AG08396 (cell line): ENCODE results near the gene SEC22C.
"Not testable (repeated sequence)": the region's sequence is repeated elsewhere in the genome, so short reads cannot be mapped to it uniquely, and the experiment has no call there.

Source experiments
- DNase-seq: peaks from one replicate; pipeline ENCODE4 v3.0.0; 2012; ENCODE audit warnings: low spot score, mixed read lengths

Gene SEC22C, protein sequence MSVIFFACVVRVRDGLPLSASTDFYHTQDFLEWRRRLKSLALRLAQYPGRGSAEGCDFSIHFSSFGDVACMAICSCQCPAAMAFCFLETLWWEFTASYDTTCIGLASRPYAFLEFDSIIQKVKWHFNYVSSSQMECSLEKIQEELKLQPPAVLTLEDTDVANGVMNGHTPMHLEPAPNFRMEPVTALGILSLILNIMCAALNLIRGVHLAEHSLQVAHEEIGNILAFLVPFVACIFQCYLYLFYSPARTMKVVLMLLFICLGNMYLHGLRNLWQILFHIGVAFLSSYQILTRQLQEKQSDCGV

DNA sequence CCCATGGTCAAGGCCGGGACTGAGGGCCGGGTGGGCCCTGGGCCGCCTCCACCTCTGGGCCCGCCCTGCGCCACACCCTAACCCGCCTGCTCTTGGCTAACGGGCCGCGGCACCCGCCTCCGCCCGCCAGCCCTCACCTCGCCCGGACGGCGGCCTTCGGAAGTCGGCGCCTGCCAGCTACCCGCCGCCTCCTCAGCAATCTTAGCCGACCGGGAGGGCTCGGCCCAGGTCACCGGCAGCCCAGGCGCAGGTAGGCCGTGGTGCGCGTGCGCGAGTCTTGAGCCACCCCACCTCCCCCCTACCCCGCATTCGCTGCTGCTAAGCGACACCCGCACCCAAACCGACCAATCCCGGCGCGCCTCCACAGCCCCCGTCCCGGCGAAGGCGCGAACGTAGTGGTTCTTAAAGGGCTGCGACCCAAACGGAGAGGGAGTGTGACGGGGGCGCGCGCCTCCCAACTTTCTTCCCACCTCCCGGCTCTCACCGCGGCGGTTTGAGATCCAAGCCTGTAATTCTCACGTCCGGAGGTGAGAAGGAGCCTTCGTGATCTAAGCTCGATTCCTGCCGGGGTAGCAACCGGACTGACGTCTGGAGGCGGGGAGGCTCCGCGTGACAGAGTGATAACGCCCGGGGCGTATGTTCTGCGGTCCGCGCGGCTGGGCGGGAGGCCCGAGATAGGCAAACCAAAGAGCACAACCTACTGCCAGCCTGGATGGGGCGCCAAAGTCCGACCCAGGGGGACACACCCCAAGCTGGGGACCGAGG lies at the start of gene SEC22C:
SEC22C (minus strand) TSS at position 259 of the 765 bp plus-strand sequence. CDS start 12,921 bp downstream, outside the sequence.
- DNase-seq: peak; percentile 99

DNA sequence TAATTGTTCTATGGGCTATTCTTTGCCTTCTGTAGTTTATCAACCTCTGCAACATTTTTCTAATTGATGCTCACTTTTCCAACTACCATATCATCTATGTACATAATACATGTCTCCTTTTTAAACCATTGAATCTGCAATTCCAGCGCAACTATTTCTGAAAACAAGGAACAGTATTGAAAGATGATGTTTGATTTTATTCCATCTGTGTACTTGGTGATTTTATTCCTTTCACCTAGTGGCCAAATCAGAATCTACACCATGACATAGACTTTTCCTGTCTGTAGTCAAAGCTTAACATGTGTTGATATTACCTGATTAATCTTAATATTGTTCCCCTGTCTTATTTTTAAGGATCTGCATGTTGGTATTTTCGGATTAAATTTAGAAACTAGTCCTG lies 31.7 kb upstream of the SEC22C start:
- no peak for DNase-seq

DNA sequence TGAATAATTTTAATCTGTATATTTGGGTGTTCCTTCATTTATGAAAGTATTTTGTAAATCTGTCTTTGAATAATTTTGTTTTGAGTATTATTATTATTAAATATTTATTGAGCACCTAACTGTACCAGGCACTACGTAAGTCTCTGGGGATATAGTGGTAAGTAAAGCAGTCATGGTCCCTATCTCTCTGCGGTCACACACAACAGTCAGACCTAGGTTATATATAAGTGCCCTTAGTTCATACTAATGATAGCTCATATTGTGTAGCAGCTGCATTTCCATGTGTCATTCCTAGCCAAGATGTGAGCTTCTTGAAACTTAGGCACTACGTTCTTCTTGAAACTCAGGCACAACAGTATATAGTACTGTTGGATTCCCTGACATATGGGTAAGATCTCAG lies 31.2 kb upstream of the SEC22C start:
- DNase-seq: no peak

DNA sequence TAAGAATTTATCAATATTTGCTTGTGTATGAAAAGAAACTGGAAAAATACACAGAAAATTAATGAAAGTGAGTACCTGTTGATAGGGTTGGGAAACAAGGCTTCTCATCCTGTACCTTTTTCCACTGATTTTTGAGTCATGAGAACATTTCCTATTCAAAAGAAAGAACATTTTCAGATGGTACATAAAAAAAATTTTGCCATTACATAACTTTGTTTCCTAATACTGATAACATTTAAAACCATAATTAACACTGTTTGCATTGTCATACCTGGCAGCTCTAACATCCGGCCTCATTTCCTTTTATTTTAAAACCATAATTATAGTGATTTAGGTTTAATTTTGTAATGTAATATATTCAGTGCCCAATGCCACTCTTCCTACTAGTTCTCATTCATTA lies 30.4 kb upstream of the SEC22C start:
- no peak for DNase-seq

DNA sequence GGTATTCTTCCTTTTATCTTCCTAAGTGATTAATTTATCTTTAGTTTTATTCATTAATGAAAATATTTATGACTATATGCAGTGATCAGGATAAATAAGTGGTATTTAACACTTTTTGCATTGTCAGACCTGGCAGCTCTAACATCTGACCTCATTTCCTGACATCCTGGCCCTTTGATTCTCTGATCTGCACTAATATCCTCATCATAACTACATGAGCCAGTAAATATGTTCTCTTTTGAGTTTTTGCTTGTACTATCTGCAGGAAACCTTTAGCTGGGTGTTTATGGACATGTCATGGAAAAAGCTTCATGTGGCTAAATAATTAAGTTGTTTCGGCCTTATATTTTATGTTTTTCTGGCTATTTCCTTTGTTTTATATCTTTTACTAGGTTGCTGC lies 29.2 kb upstream of the SEC22C start:
- no peak for DNase-seq

DNA sequence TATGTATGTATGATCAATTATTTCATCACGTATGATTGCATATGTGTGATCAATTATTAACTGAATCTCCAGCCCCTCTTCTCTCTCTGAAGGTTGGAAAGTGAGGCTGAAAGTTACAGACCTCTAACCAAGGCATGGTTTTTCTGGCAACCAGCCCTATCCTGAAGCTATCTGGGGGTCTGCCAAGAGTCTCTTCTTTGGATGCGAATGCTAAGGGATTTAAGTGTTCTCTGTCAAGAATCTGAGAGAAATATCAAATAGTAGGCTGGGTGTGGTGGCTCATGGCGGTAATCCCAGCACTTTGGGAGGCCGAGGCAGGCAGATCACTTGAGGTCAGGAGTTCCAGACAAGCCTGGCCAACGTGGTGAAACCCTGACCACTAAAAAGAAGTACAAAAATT lies 26.8 kb upstream of the SEC22C start:
- DNase-seq: no peak

DNA sequence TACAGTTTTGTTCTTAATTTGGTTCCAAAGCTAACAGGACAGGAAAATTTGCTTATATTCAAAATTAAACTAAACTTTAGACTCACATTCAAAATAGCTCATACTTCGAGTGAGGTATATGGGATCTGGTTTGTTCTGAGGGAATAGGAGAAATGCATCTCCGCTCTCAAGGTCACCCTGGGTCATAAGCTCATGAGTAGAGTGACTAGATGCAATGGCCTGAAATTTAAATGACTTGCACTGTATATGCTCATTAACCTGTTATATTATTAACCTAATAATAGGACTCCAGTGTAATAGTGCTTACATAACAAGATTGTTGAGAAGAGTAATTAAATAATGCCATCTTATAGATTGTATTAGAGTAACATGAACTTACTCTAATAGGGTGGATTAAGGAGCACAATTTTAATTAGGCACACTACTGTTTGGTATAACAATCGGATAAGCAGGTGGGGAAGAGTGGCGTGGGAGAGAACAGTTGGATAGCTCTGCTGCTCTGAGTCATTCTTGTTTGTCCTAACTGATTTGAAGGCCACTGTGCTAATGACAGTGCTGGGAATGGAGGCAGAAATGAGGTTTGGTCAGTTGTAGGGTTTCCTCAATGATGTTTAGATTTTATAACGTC lies 23.9 kb upstream of the SEC22C start:
- DNase-seq: no peak

DNA sequence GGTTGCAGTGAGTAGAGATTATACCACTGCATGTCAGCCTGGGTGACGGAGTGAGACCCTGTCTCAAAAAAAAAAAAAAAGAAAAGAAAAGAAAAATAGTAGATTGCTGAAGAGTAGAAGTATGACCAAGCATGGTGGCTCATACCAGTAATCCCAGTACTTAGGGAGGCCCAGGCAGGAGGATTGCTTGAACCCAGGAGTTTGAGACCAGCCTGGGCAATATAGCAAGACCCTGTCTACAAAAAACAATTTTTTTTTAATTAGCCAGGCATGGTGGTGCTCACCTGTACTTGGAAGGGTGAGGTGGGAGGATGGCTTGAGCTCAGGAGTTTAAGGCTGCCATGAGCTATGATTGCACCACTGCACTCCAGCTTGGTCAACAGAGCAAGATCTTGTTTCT lies 21.2 kb upstream of the SEC22C start:
- DNase-seq: no peak

DNA sequence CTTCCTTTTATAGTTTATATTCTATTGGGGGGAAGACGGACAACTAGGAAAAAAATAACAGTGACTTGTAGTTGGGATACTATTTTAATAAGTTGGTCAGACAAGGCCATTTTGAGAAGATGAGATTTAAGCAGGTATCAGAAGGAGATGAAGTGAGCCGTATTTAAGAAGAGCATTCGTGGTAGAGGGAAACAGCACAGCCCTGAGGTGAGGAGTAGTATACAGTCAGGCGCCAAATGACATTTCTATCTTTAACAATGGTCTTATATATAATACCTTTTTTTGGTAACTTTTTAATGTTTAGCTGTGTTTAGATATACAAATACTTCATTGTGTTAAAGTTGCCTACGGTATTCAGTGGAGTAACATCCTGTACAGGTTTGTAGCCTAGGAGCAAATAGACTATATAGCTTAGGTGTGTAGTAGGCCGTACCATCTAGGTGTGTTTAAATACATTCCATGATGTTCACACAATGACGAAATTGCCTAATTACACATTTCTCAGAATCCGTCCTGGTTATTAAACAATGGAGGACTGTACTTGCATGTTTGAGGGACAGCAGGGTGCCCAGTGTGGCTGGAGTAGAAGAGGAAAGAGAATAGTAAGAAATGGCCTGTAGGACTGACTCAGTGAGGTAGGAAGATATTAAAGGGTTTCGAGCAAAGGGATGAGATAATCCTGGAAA lies 20.3 kb upstream of the SEC22C start:
- no peak for DNase-seq

DNA sequence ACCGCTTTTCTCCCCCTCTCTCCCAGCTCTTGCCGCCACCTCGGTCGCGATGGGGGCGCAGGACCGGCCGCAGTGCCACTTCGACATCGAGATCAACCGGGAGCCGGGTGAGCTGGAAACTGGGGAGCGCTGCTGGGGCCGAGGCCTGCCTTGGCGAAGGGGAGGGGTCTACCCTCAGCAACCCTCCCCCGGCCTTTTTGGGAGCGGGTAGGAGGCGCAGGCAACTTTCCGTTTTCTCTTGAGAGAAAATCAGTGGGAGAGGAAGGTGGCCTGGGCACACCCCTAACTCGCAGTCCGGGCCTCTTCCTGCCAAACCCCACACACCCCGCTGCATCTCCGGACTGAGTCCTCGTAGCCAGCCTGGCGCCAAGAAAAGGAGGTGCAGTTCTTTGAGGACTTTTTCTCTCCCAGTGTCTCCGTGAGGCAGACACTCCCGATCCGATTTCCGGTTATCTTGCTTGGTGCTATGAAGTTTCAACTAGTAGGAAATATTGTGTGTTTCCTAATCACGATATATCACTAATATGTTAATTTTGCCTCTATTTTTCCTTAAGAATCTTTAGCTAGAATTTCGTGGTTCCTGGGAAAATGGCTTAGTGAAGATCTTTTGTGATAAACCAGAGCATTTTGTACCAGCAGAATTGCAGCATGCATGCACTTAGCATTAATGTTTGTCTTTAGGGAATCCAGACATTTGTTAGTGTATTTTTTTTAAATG lies 19.4 kb upstream of the SEC22C start:
- peak; percentile 61 for DNase-seq

DNA sequence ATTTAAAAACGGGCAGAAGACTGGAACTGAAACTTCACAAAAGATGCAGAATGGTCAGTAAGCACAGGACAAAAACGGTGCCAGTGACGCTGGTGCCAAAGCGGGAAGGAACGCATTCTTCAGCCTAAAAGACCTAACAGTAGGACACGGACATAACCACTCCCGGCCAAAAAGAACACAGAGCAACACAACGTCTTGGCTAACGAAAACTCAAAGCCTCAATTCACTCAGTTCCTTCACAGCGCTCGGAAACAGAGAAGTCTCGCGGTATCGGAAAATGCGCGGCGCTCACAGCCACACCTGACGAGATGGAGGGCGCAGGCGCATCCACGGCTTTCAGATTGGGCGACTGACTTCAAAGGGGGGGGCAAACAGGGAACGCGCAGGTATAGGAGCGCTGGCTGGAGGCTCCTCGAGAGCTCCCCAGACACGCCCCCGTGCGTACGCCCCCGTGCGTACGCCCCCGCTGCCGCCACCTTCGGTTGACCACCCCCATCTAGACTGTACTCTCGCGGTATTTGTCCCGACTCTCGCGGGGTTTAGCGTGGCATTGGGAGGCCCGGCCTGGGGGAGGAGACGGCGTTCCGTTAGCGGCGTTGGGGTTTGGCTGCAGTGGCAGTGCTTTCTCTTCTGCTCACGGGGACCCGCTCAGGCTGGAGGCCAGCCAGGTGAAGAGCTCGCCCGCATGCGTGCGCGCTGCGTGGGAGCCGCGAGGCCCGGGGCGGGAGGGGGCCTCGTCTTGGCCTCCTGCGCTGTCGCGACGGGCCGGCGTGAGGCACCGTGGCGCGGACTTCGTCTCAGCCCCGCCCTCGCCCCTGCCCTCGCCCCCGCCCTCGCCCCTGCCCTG lies 18.6 kb upstream of the SEC22C start, which contains the start of gene NKTR:
NKTR (plus strand) TSS at position 576 of the 847 bp plus-strand sequence. CDS start 321 bp downstream, outside the sequence.
- peak; percentile 93 for DNase-seq

DNA sequence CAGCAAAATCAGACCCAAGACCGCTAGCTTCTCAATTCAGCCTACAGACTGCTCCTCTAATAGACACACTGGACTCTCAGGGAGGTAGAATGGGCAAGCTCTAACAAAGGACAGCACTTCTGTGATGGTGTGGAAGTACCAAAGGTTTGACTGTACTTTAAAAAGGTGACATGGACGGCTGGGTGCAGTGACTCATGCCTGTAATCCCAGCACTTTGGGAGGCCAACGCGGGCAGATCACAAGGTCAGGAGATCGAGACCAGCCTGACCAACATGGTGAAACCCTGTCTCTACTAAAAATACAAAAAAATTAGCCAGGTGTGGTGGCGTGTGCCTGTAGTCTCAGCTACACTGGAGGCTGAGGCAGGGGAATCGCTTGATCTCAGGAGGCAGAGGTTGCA lies 15.3 kb upstream of the SEC22C start:
- DNase-seq: not testable (repeated sequence)

DNA sequence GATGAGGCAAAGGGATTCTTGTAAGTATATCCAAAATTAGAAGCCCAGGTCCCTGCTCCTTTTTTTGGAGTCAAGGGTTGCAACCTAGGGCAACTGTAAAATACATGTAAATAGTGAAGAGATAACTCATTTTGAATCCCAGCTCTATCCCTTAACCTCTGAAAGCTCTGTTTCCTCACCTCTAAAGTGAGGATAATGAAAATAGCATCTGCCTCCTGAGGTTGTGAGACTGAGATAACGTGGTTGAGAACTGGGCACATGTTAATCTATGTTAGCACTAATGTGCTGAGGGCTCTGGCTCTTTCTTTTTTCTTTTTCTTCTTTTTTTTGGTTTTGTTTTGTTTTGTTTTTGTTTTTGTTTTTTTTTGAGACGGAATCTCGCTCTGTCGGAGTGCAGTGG lies 13.9 kb upstream of the SEC22C start:
- no peak for DNase-seq

DNA sequence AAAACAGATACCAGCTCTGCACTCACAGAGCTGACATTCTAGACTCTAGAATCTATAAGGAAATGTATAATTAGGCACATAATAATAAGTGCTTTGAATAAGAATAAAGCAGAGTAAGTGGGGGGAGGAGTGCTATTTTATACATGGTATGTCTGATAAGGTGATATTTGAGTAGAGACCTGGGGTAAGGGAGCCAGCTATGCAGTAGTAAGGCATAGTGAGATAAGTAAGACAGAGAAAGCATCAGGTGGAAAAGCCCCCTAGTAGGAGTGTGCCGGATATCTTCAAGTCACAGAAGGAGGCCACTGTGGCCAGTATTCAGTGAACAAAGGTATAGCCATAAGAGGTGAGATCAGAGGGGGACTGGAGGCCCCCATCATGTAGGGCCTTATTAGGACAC lies 11.9 kb upstream of the SEC22C start:
- no peak for DNase-seq

DNA sequence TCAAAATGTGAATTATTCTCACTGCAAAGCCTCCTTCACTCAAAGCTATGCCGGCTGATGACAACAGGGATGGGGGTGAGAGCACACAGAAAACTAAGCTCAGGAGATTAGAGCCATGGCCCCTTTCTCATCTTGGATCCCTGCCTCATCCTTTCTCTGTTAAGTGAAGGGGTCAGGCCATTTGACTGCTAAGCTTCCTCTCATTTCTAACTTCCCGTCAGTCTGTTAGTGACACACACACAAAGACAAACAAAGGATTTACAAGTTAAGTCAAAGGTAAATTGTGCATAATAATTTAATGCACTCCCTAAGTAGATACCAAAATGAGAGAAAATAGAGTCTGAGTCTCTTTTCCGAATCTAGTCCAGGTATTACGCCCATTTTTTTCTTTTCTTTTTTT lies 10.0 kb upstream of the SEC22C start:
- no peak for DNase-seq

DNA sequence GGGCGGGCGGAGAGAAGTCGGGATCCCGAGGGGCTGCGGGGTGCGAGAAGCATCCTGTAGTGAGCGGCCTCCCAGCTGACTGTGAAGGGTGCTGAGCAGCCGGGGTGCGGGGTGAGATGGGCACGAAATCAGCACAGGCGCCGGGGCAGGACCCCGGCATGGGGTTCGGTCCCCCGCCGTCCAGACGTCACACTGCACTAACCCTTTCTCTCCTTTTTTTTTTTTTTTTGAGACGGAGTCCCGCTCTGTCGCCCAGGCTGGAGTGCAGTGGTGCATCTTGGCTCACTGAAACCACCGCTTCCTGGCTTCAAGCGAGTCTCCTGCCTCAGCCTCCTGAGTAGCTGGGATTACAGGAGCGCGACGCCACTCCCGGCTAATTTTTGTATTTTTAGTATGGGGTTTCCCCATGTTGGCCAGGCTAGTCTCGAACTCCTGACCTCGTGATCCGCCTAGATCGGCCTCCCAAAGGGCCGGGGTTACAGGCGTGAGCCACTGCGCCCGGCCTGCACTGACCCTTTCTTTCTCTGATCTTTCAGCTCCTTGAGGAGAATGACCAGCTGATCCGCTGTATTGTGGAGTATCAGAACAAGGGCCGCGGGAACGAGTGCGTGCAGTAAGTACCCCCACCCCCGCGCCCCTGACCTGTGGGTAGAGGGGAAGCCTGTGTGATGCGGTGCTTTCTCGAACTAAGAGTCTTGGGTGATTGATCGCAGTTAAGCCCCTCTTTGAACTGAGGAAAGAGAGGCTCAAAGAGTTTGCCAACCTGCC lies 9.4 kb upstream of the SEC22C start:
- no peak for DNase-seq

DNA sequence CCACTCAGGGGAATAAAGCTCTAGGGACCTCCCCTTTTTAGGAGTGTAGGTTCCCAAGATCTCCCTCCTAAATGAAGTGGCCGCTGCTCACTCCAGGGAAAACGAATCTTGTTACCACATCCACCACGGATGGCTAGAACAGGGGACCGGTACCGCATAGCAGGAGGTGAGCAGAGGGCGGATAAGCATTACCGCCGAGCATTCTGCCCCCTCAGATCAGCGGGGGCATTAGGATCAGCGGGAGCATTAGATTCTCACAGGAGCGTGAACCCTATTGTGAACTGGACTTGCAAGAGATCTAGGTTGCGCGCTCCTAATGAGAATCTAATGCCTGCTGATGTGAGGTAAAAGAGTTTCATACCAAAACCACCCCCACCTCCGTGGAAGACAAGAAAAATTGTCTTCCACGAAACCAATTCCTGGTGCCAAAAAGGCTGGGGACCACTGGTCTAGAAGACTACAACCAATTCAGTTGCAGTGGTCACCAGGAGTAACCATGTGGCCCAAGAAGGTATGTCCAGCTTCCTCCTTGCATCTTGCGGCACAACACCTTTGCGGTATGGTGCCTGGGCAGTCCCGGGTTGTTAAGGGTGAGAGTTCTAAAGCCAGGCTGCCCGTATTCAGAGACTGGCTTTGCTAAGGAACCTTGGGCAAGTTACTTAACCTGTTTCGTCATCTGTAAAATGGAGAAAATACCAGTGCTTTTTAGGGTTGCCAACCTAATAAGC lies 7.8 kb upstream of the SEC22C start:
- DNase-seq: no peak

DNA sequence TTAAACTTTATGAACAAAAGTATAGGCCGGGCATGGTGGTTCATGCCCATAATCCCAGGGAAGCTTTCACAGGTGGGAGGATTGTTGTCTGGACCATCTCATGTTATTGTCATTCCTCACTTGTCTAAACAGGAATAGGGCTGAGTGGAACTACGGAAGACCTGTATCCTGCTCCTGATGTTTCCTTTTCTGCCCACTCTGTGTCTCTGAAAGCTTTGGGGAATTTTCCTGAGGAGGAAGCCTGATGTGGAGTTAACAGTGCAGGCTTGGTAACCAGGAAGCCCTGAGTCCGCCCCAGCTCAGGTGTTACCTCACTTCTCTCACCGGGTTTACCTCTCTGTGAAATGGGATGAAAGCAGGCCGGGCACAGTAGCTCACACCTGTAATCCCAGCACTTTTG lies 6.9 kb upstream of the SEC22C start:
- no peak for DNase-seq

DNA sequence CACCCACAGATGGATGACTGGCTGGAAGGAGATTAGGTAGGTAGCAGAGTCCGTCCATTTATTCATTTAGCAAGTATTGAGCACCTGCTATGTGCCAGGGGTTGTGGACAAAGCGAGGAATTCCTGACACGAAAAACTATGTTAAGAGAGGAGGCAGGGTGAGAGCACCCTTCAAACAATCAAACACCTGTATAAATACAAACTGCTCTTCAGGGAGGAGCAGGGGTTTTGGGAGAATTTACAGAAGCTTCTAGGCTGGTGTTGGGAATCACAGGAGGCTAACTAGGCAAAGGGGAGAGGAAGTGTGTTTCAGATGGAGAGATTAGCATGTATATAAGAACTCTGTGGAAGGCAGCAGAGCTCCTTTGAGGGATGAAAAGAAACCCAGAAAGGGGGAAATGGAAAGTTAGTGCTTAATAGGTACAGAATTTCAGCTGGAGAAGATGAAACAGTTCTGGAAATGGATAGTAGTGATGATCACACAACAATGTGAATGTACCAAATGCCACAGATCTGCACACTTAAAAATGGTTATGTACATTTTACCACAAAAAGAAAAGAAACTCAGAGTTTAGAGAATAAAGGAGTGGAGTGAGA lies 805 bp upstream of the SEC22C start:
- DNase-seq: no peak
